DLD1 (cell line): Measurements from ENCODE around the gene TATDN3.
"Not testable (repeated sequence)": the region's sequence is repeated elsewhere in the genome, so short reads cannot be mapped to it uniquely, and the experiment has no call there.

Experiments
- in situ Hi-C: cut with HindIII; loops from 2 replicates; pipeline ENCODE4 v1.10.0; 2017; ENCODE audit warnings: low sequenced_read_pairs

The TATDN3 gene, protein sequence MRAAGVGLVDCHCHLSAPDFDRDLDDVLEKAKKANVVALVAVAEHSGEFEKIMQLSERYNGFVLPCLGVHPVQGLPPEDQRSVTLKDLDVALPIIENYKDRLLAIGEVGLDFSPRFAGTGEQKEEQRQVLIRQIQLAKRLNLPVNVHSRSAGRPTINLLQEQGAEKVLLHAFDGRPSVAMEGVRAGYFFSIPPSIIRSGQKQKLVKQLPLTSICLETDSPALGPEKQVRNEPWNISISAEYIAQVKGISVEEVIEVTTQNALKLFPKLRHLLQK

DNA sequence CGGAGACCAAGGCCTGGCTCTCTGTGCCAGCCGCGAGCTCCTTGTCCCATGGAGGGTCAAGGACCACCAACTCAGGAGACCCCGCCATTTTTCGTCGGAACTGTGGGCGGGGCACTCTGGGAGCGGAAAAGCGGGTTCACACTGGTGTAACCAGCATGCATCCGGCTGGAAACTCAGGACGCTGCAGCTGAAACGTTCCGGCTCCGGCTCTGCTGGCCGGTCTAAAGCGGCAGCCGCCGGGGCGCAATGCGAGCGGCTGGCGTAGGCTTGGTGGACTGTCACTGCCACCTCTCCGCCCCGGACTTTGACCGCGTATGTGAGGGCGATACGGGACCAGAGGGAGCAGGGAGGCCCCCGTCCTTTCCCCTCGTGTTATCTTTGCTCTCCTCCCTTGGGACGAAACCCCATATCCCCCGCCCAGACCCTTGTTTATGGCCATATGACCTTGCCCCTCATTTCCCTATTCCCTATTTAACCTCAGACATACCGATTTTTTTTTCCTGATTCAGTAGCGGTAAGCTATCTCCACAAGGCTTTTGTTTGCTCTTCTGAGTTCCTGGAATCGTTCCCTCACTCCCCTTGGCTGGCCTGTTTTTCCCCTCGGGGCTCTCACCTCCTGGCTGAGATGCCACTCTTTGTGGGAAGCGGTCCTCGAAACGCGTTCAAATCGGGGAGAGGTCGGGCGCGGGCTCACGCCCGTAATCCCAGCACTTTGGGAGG lies at the start of gene TATDN3, which contains the start of gene NSL1:
Gene TATDN3 (plus strand): TSS at position 219 of the 720 bp plus-strand sequence. CDS start 28 bp downstream, at position 247.
Gene NSL1 (minus strand): TSS at position 102 of the 720 bp plus-strand sequence. CDS start 14 bp downstream, at position 88.
- in situ Hi-C loops: no loop called here

DNA sequence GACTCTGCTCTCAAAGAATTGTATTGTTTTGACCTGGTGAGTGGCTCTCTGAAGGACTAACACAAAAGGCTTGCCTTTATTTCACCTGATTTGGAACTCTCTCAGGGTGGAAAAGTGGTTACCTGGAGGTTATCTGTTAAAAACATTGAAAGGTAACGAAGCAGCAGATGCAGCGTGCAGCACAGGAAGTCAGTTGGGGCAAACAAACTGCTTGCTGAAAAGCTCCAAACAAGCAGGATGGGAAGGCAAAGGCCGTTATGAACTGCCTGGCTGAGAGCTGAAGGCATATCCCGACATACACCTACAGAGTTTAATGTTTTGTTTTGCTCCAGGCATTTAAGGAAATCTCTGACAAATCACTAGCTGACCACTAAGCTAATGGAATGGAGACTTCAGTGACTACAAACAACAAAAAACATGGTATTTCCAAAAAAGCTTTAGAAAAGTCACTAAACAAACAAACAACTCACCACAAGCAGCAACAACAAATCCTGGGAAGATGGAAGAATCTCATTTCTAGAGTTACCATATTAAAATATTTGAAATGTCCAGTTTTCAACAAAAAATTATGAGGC lies 47.7 kb upstream of the TATDN3 start:
- in situ Hi-C loops: no loop called here

GRCh38 chr1:212745303-212745702 lies 46.4 kb upstream of the TATDN3 start:
- in situ Hi-C loops: no loop called here

GRCh38 chr1:212746546-212746945 lies 45.1 kb upstream of the TATDN3 start:
- in situ Hi-C loops: no loop called here

GRCh38 chr1:212749821-212750535 lies 41.7 kb upstream of the TATDN3 start:
- in situ Hi-C loops: no loop called here

- in situ Hi-C loops: no loop called here
Measured at GRCh38 chr1:212752252-212752933, 39.3 kb upstream of the TATDN3 start.

GRCh38 chr1:212752934-212753497 lies 38.7 kb upstream of the TATDN3 start:
- in situ Hi-C loops: no loop called here

- in situ Hi-C loops: no loop called here
Measured at GRCh38 chr1:212753749-212754148, 37.9 kb upstream of the TATDN3 start.

- in situ Hi-C loops: no loop called here
Measured at GRCh38 chr1:212754193-212754592, 37.5 kb upstream of the TATDN3 start.

GRCh38 chr1:212754680-212755079 lies 37.0 kb upstream of the TATDN3 start:
- in situ Hi-C loops: no loop called here

- in situ Hi-C loops: no loop called here
Measured at GRCh38 chr1:212759683-212760082, 32.0 kb upstream of the TATDN3 start.

DNA sequence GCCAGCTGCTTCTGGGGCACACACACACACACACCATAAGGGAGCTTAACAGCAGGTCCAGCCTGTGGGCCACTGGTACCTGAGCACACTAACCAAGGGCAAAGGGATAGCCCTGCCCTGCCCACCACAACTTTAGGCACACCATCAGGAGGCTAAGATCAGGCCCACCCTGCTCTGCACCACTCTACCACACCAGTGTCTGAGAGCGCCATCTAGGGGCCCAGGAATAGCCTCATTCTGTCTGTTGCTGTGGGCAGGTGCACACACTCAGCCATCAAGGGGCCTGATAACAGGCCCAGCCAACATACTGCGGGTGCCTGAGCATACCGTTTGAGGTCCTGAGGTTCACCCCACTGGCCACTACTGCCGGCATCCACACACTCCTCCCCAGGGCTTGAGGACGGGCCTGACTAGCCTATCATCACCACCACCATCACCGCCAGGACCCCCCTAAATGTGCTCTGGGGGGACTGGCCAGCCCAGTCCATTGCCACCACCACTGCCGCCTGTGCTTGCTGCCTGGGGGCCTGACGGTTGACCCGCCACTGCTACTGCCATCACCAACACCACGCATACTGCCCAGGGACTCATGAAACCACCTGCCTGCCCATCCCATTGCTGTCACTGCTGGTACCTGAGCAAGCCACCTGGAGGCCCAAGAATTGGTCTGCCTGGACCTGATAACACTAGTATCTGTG lies 31.4 kb upstream of the TATDN3 start:
- in situ Hi-C loops: no loop called here

DNA sequence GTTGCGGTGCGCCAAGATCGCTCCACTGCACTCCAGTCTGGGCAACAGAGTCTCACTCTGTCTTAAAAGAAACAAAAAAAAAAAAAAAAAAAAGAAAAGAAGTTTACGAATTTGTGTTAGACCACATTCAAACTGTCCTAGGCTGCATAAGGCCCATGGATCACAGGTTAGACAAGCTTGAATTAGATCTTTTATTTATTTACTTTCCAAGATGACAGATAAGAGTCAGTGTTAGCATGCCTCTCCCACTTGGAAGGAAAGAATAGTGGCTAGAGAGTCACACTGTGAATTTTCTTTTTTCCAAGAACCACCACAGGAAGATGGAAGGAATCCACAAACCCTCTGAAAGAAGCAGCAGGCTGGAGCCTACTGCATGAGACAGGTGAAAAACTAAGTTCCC lies 29.5 kb upstream of the TATDN3 start:
- in situ Hi-C loops: no loop called here

GRCh38 chr1:212762839-212763238 lies 28.9 kb upstream of the TATDN3 start:
- in situ Hi-C loops: no loop called here

DNA sequence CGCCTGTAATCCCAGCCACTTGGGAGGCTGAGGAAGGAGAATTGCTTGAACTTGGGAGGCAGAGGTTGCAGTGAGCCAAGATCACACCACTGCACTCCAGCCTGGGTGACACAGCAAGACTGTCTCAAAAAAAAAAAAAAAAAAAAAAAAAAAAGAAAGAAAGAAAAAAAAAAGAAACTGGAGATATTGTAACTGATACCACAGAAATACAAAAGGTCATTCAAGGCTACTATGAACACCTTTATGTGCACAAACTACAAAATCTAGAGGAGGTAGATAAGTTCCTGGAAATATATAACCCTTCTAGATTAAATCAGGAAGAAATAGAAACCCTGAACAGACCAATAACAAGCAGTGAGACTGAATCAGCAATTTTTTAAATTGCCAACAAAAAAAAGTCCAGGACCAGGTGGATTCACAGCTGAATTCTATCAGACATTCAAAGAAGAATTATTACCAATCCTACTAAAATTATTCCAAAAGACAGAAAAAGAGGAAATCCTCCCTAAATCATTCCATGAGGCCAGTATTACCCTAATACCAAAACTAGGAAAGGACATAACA lies 26.9 kb upstream of the TATDN3 start:
- in situ Hi-C loops: not testable (repeated sequence)

DNA sequence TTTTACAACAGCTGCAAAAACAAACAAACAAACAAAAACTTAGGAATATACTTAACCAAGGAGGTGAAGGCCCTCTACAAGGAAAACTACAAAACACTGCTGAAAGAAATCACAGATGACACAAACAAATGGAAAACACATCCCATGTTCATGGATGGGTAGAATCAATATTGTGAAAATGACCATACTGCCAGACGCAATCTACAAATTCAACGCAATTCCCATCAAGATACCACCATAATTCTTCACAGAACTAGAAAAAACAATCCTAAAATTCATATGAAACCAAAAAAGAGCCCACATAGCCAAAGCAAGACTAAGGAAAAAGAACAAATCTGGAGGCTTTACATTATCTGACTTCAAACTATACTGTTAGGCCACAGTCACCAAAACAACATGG lies 24.9 kb upstream of the TATDN3 start:
- in situ Hi-C loops: not testable (repeated sequence)

GRCh38 chr1:212769459-212770167 lies 22.1 kb upstream of the TATDN3 start:
- in situ Hi-C loops: no loop called here

GRCh38 chr1:212771341-212771740 lies 20.4 kb upstream of the TATDN3 start:
- in situ Hi-C loops: no loop called here

- in situ Hi-C loops: no loop called here
Measured at GRCh38 chr1:212773011-212773410, 18.7 kb upstream of the TATDN3 start.
